Ishikawa (cell line): Measurements from ENCODE around the gene HRAS.

ENCODE experiments used
- CEBPB ChIP-seq: IDR thresholded peaks from 2 replicates; pipeline ENCODE4 v1.6.1; 2012
- CREB1 ChIP-seq: IDR thresholded peaks from 2 replicates; pipeline ENCODE4 v1.6.1; 2012; ENCODE audit warnings: low read depth
- EGR1 ChIP-seq: IDR thresholded peaks from 2 replicates; pipeline ENCODE4 v1.6.1; 2012
- EP300 ChIP-seq: IDR thresholded peaks from 2 replicates; pipeline ENCODE4 v1.6.1; 2012; ENCODE audit warnings: borderline replicate concordance
- FOXM1 ChIP-seq: IDR thresholded peaks from 2 replicates; pipeline ENCODE4 v1.6.1; 2012; ENCODE audit warnings: low read depth, borderline replicate concordance
- NFIC ChIP-seq: IDR thresholded peaks from 2 replicates; pipeline ENCODE4 v1.6.1; 2012
- RAD21 ChIP-seq: IDR thresholded peaks from 2 replicates; pipeline ENCODE4 v1.6.1; 2012; ENCODE audit warnings: low read depth
- TAF1 ChIP-seq: IDR thresholded peaks from 2 replicates; pipeline ENCODE4 v1.6.1; 2012; ENCODE audit warnings: low read depth, mild to moderate bottlenecking
- TCF12 ChIP-seq: IDR thresholded peaks from 2 replicates; pipeline ENCODE4 v1.6.1; 2012; ENCODE audit warnings: low read depth
- TEAD4 ChIP-seq: IDR thresholded peaks from 2 replicates; pipeline ENCODE4 v1.6.1; 2012
- YY1 ChIP-seq: IDR thresholded peaks from 2 replicates; pipeline ENCODE4 v1.6.1; 2012; ENCODE audit warnings: low read depth
- ZBTB7A ChIP-seq: IDR thresholded peaks from 2 replicates; pipeline ENCODE4 v1.6.1; 2012; ENCODE audit warnings: low read depth
- TF ChIP-seq, protein P1 (sequence below): IDR thresholded peaks from 2 replicates; pipeline ENCODE4 v1.6.1; 2012
- TF ChIP-seq, protein P2 (sequence below): IDR thresholded peaks from 2 replicates; pipeline ENCODE4 v1.6.1; 2012
- TF ChIP-seq, protein P3 (sequence below): IDR thresholded peaks from 2 replicates; pipeline ENCODE4 v1.6.1; 2012; ENCODE audit warnings: low read depth, mild to moderate bottlenecking

HRAS gene

DNA sequence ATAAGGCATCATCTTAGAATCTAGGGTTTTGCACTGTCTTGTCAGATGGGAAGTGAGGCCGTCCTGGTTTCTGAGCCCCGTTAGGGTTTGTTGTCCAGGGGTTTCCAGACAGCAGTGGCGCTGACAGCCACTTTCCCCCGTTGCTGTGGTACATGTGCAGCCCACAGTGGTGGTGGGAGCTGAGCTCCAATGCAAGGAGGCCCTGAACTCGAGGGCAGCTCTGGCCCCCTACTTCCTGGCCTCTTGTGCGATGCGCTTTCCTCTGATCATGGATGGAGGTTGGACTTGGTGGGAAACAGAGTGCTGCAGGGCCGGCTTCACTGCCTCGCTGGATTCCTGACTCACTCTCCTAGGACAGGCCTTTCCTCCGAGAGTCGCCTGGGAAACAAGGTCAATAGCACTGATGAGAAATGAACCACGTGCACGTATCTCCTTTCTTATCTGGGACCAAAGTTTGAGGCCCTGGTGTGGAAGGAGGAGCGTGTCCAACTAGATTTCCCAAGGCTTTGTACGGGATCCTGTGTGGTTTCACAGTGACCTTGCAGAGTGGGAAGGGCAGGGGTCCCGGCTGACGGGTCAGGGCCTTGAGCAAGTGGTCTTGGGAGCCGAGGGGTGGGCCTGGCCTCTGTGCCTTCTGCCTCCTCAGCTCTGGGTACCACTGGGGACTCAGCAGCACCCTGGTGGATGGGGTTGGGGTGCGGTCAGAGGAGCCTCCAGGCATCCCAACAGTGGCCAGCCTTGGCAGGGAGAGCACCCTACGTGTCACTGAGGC, 44.6 kb upstream of the HRAS start:
- TF ChIP-seq, protein P1, sequence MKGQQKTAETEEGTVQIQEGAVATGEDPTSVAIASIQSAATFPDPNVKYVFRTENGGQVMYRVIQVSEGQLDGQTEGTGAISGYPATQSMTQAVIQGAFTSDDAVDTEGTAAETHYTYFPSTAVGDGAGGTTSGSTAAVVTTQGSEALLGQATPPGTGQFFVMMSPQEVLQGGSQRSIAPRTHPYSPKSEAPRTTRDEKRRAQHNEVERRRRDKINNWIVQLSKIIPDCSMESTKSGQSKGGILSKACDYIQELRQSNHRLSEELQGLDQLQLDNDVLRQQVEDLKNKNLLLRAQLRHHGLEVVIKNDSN, result no peak
- TF ChIP-seq, protein P2, sequence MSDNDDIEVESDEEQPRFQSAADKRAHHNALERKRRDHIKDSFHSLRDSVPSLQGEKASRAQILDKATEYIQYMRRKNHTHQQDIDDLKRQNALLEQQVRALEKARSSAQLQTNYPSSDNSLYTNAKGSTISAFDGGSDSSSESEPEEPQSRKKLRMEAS, result no peak
- TF ChIP-seq ZBTB7A, result no peak
- TF ChIP-seq TAF1, result no peak
- TF ChIP-seq NFIC, result no peak
- no peak for TF ChIP-seq RAD21
- TF ChIP-seq, protein P3, sequence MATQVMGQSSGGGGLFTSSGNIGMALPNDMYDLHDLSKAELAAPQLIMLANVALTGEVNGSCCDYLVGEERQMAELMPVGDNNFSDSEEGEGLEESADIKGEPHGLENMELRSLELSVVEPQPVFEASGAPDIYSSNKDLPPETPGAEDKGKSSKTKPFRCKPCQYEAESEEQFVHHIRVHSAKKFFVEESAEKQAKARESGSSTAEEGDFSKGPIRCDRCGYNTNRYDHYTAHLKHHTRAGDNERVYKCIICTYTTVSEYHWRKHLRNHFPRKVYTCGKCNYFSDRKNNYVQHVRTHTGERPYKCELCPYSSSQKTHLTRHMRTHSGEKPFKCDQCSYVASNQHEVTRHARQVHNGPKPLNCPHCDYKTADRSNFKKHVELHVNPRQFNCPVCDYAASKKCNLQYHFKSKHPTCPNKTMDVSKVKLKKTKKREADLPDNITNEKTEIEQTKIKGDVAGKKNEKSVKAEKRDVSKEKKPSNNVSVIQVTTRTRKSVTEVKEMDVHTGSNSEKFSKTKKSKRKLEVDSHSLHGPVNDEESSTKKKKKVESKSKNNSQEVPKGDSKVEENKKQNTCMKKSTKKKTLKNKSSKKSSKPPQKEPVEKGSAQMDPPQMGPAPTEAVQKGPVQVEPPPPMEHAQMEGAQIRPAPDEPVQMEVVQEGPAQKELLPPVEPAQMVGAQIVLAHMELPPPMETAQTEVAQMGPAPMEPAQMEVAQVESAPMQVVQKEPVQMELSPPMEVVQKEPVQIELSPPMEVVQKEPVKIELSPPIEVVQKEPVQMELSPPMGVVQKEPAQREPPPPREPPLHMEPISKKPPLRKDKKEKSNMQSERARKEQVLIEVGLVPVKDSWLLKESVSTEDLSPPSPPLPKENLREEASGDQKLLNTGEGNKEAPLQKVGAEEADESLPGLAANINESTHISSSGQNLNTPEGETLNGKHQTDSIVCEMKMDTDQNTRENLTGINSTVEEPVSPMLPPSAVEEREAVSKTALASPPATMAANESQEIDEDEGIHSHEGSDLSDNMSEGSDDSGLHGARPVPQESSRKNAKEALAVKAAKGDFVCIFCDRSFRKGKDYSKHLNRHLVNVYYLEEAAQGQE, result no peak
- TF ChIP-seq TEAD4, result no peak
- TF ChIP-seq CREB1, result no peak
- no peak for TF ChIP-seq YY1
- no peak for TF ChIP-seq FOXM1
- no peak for TF ChIP-seq TCF12
- TF ChIP-seq EGR1, result no peak
- TF ChIP-seq CEBPB, result no peak
- no peak for TF ChIP-seq EP300

DNA sequence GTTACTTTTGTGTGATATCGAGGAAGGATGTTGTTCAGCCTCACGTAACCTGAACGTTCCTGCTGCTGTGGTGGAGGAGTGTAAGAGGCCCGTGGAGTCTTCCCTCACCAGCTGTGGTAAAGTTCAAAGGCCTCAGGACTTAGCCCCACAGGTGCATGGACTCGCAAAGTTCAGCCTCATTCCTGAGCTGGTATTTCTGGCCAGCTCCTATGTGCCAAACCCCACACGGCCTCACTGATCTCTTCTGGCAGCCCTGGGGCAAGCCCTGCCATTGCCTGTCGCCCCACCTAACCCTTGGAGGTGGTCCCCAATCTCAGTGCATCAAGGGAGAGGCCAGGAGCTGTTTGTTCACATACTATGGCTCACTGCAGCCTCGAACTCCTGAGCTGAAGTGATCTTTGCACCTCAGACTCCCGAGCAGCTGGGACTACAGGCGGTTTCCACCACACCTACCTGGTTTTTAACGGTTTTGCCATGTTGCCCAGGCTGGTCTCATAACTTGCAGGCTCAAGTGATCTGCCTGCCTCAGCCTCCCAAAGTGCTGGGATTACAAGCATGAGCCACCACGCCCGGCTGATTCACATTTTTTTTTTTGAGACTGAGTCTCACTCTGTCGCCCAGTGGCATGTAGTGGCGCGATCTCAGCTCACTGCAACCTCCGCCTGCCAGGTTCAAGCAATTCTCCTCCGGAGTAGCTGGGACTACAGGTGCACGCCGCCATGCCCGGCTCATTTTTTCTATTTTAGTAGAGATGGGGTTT, 43.1 kb upstream of the HRAS start:
- TF ChIP-seq FOXM1, result no peak
- TF ChIP-seq, protein P3, result no peak
- TF ChIP-seq TCF12, result no peak
- no peak for TF ChIP-seq YY1
- no peak for TF ChIP-seq CREB1
- TF ChIP-seq RAD21, result no peak
- TF ChIP-seq, protein P1, result no peak
- no peak for TF ChIP-seq TEAD4
- TF ChIP-seq NFIC, result no peak
- TF ChIP-seq CEBPB, result no peak
- TF ChIP-seq EP300, result no peak
- TF ChIP-seq EGR1, result no peak
- TF ChIP-seq TAF1, result no peak
- TF ChIP-seq, protein P2, result no peak
- TF ChIP-seq ZBTB7A, result no peak

DNA sequence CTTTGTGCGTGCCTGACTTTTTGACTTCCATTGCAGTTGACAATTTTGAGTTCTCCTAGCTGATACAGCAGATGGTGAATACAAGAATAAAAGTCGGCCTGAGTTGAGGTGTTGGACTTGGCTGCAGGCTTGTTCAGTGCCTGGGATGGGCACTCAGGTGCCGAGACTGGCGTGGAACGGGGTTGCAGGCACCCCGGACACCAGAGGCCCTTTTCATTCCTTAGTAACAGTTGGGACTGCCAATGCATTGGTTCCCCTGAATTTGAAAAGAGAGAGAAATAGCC, 42.2 kb upstream of the HRAS start:
- TF ChIP-seq RAD21, result no peak
- no peak for TF ChIP-seq TCF12
- TF ChIP-seq ZBTB7A, result no peak
- no peak for TF ChIP-seq TEAD4
- TF ChIP-seq NFIC, result no peak
- TF ChIP-seq EGR1, result no peak
- no peak for TF ChIP-seq FOXM1
- no peak for TF ChIP-seq YY1
- TF ChIP-seq, protein P2, result no peak

DNA sequence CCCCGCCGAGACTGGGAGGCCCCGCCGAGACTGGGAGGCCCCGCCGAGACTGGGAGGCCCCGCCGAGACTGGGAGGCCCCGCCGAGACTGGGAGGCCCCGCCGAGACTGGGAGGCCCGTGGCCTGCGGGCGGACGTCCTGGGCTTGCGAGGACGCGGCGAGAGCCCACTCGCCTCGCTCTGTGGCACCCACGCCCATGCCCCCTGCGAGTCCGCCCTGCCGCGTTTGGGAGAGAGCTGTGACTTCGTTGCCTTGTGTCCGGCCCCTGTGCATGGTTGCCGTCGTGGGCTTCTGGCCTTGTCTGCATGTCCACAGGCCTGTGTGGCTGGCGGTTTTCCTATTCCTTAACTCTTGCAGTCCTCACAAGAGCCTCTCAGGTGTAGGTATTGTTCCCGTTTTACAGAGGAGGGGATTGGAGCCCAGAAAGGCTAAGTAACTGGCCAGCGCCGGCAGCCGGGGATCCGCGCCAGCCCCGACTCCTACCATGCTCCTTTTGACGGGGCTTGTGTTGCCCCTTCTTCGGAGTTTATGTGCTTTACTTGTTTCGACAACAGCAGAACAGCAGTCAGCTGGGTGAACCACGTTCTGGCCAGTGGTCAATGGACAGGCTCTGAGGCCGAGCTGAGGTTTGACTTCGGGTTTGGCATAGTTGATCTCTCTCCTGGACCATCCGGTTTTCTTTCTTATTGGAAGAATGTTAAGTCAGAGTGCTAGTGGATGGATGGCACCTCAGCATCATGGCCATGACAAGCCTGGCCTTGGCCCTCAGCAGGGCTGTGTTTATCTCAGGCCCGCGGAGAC, 41.6 kb upstream of the HRAS start:
- TF ChIP-seq YY1 (no peak), RAD21 (no peak), TEAD4 (no peak), CEBPB (no peak), FOXM1 (no peak), EGR1 (no peak), NFIC (no peak), EP300 (no peak), TCF12 (no peak), CREB1 (no peak), TAF1 (no peak), ZBTB7A (no peak)
- TF ChIP-seq, protein P2, result no peak
- TF ChIP-seq, protein P3, result no peak
- TF ChIP-seq, protein P1, result no peak
